H1 (cell line): ENCODE data around the gene PTCRA. TPM values are rescaled to one million over a fixed set of nuclear protein-coding genes. Genes with fewer than 3 reads are reported as not detected.

ENCODE experiments used
- CTCF ChIA-PET: fragments of 300-600 bp; sonication (Branson Sonifier 250); formaldehyde crosslinking; loops from one replicate; lab custom pipeline; 2021; ENCODE audit not compliant: partially characterized antibody; lab: Charles Lee
- POLR2A ChIA-PET: fragments of 300-600 bp; sonication (Branson Sonifier 250); formaldehyde crosslinking; loops from one replicate; lab custom pipeline; 2021; ENCODE audit warnings: inconsistent platforms; ENCODE audit not compliant: partially characterized antibody; lab: Charles Lee
- DNase-seq, 2 experiments: peaks; one replicate each; pipeline versions ENCODE4 v3.0.0 to v3.0.0-alpha.2; 2010 to 2022; ENCODE audit warnings: low spot score in 2 of 2, low read depth in 1 of 2, mixed read lengths in 1 of 2
- FAIRE-seq: peaks from 2 replicates; lab custom pipeline; 2011; peaks lifted over from hg19 to GRCh38; lab: Jason Lieb, UNC
- H2AFZ ChIP-seq: 2 replicates; pipeline ENCODE4 v1.8.1; 2012; ENCODE audit warnings: low read length, inconsistent platforms
- H2AK5ac ChIP-seq: 2 replicates; pipeline ENCODE4 v1.6.1; 2013; ENCODE audit warnings: low read depth, low read length
- H2BK120ac ChIP-seq: replicated peaks from 2 replicates; pipeline ENCODE3; 2013; ENCODE audit warnings: low read depth, low read length, inconsistent platforms
- H2BK12ac ChIP-seq: 2 replicates; pipeline ENCODE4 v1.6.1; 2013; ENCODE audit warnings: low read depth, low read length
- H2BK15ac ChIP-seq: 2 replicates; pipeline ENCODE4 v1.6.1; 2013; ENCODE audit warnings: low read length
- H2BK20ac ChIP-seq: 2 replicates; pipeline ENCODE4 v1.6.1; 2013; ENCODE audit warnings: low read length
- H2BK5ac ChIP-seq: 2 replicates; pipeline ENCODE4 v1.6.1; 2013; ENCODE audit warnings: low read depth, low read length
- H3K14ac ChIP-seq: 2 replicates; pipeline ENCODE4 v1.6.1; 2013; ENCODE audit warnings: inconsistent platforms; ENCODE audit not compliant: insufficient read length
- H3K18ac ChIP-seq: 2 replicates; pipeline ENCODE4 v1.6.1; 2013; ENCODE audit warnings: low read length; ENCODE audit errors: extremely low read depth
- H3K23ac ChIP-seq: 2 replicates; pipeline ENCODE4 v1.6.1; 2013; ENCODE audit warnings: inconsistent platforms; ENCODE audit not compliant: insufficient read length
- H3K23me2 ChIP-seq: 2 replicates; pipeline ENCODE4 v1.6.1; 2013; ENCODE audit warnings: low read depth, low read length
- H3K27ac ChIP-seq: 2 replicates; pipeline ENCODE4 v1.6.1; 2011; ENCODE audit warnings: low read depth, low read length, inconsistent platforms
- H3K27me3 ChIP-seq, 4 experiments: replicated peaks in 1 of 4; 1 replicate in 1 of 4; 2 replicates in 3 of 4; pipeline versions ENCODE4 v1.6.1 to v1.8.1; 2011 to 2013; ENCODE audit warnings: low read length in 3 of 4, mild to moderate bottlenecking in 3 of 4, inconsistent platforms in 2 of 4, mixed read lengths in 2 of 4, moderate library complexity in 1 of 4; ENCODE audit not compliant: control insufficient read depth in 3 of 4, insufficient read depth in 3 of 4; ENCODE audit errors: extremely low read depth in 1 of 4
- H3K36me3 ChIP-seq, 4 experiments: 2 replicates each; pipeline versions ENCODE4 v1.6.1 to v1.8.1; 2011 to 2013; ENCODE audit warnings: mild to moderate bottlenecking in 4 of 4, low read length in 3 of 4, moderate library complexity in 2 of 4, control low read depth in 1 of 4, inconsistent platforms in 1 of 4; ENCODE audit not compliant: insufficient read depth in 4 of 4, control insufficient read depth in 2 of 4
- H3K4ac ChIP-seq: replicated peaks from 2 replicates; pipeline ENCODE3; 2013; ENCODE audit warnings: low read length, low read depth, mixed read lengths, inconsistent platforms; ENCODE audit not compliant: insufficient read length
- H3K4me1 ChIP-seq, 4 experiments: replicated peaks in 1 of 4; 1 replicate in 1 of 4; 2 replicates in 3 of 4; pipeline versions ENCODE4 v1.6.1 to v1.8.1; 2011 to 2013; ENCODE audit warnings: low read length in 3 of 4, inconsistent platforms in 2 of 4, mixed read lengths in 1 of 4; ENCODE audit not compliant: insufficient read depth in 4 of 4, control insufficient read depth in 3 of 4
- H3K4me2 ChIP-seq, 2 experiments: 2 replicates each; pipeline versions ENCODE4 v1.6.1 to v1.8.1; 2011 to 2013; ENCODE audit warnings: low read depth in 2 of 2, low read length in 2 of 2, control low read depth in 1 of 2, inconsistent platforms in 1 of 2, mild to moderate bottlenecking in 1 of 2; ENCODE audit not compliant: insufficient read depth in 1 of 2
- H3K4me3 ChIP-seq, 4 experiments: fragments of 200-600, 300-600 bp in 1 of 4; sonication (generic), shearing (Covaris generic), sonication (Bioruptor Twin) in 1 of 4; 2 replicates each; pipeline versions ENCODE4 v1.5.1 to v1.8.1; 2011 to 2016; ENCODE audit warnings: low read length in 4 of 4, low read depth in 3 of 4, control low read depth in 2 of 4, inconsistent platforms in 2 of 4, mild to moderate bottlenecking in 2 of 4, mixed read lengths in 1 of 4, moderate library complexity in 1 of 4; ENCODE audit not compliant: insufficient read depth in 2 of 4; ENCODE audit errors: extremely low read depth in 1 of 4
- H3K56ac ChIP-seq: replicated peaks from 2 replicates; pipeline ENCODE3; 2013; ENCODE audit warnings: low read depth, mild to moderate bottlenecking, mixed read lengths, low read length, inconsistent platforms; ENCODE audit not compliant: insufficient read length
- H3K79me1 ChIP-seq: 2 replicates; pipeline ENCODE4 v1.6.1; 2013; ENCODE audit warnings: low read depth, low read length, control low read depth
- H3K79me2 ChIP-seq, 2 experiments: 2 replicates each; pipeline versions ENCODE4 v1.6.1 to v1.8.1; 2012 to 2013; ENCODE audit warnings: low read length in 2 of 2, mild to moderate bottlenecking in 2 of 2, inconsistent platforms in 1 of 2; ENCODE audit not compliant: insufficient read depth in 2 of 2, control insufficient read depth in 1 of 2
- H3K9ac ChIP-seq, 4 experiments: replicated peaks in 1 of 4; 1 replicate in 1 of 4; 2 replicates in 3 of 4; pipeline versions ENCODE4 v1.6.1 to v1.8.1; 2011 to 2013; ENCODE audit warnings: low read depth in 3 of 4, low read length in 3 of 4, control low read depth in 2 of 4, mild to moderate bottlenecking in 2 of 4, moderate library complexity in 2 of 4, inconsistent platforms in 1 of 4; ENCODE audit errors: extremely low read depth in 1 of 4
- H3K9me3 ChIP-seq, 2 experiments: 2 replicates each; pipeline versions ENCODE4 v1.6.1 to v1.8.1; 2012 to 2013; ENCODE audit warnings: mild to moderate bottlenecking in 2 of 2, moderate library complexity in 2 of 2, control low read depth in 1 of 2, inconsistent platforms in 1 of 2, low read depth in 1 of 2, low read length in 1 of 2, mixed read lengths in 1 of 2; ENCODE audit not compliant: insufficient read depth in 2 of 2
- H4K20me1 ChIP-seq, 2 experiments: replicated peaks in 1 of 2; 2 replicates each; pipeline versions ENCODE3 to v1.8.1; 2011 to 2013; ENCODE audit warnings: inconsistent platforms in 2 of 2, low read length in 2 of 2, mild to moderate bottlenecking in 1 of 2; ENCODE audit not compliant: insufficient read depth in 2 of 2, control insufficient read depth in 1 of 2
- H4K5ac ChIP-seq: 2 replicates; pipeline ENCODE4 v1.6.1; 2013; ENCODE audit warnings: low read length, low read depth, mixed read lengths, inconsistent platforms; ENCODE audit not compliant: insufficient read length
- H4K8ac ChIP-seq: 2 replicates; pipeline ENCODE4 v1.8.0; 2013; ENCODE audit warnings: mild to moderate bottlenecking, moderate library complexity, low read length, inconsistent platforms; ENCODE audit not compliant: insufficient read depth; ENCODE audit errors: extremely low read depth
- H4K91ac ChIP-seq: replicated peaks from 2 replicates; pipeline ENCODE3; 2013; ENCODE audit warnings: low read length, mixed read lengths, inconsistent platforms; ENCODE audit not compliant: insufficient read length
- BACH1 ChIP-seq: IDR thresholded peaks from 2 replicates; pipeline ENCODE4 v1.6.1; 2012; ENCODE audit warnings: low read length, improper control_type of control experiment
- FOSL1 ChIP-seq: IDR thresholded peaks from 2 replicates; pipeline ENCODE4 v1.6.1; 2011; ENCODE audit warnings: mild to moderate bottlenecking, low read depth, low read length, moderate library complexity; ENCODE audit not compliant: insufficient read depth
- GTF2F1 ChIP-seq: IDR thresholded peaks from 2 replicates; pipeline ENCODE4 v1.6.1; 2012; ENCODE audit warnings: low read depth, low read length, improper control_type of control experiment, borderline replicate concordance
- HDAC2 ChIP-seq, 2 experiments: fragments of 300-600 bp in 1 of 2; sonication (generic) in 1 of 2; IDR thresholded peaks; 2 replicates each; pipeline ENCODE4 v1.6.1; 2011 to 2012; ENCODE audit warnings: low read depth in 2 of 2, low read length in 2 of 2, mild to moderate bottlenecking in 2 of 2, moderate library complexity in 2 of 2, borderline replicate concordance in 1 of 2, inconsistent platforms in 1 of 2
- JUND ChIP-seq: IDR thresholded peaks from 2 replicates; pipeline ENCODE4 v1.6.1; 2011; ENCODE audit warnings: mild to moderate bottlenecking, improper control_type of control experiment, low read length
- NRF1 ChIP-seq: IDR thresholded peaks from 2 replicates; pipeline ENCODE4 v1.6.1; 2011; ENCODE audit warnings: mild to moderate bottlenecking, low read depth, low read length, improper control_type of control experiment
- RAD21 ChIP-seq, 2 experiments: IDR thresholded peaks in 1 of 2; conservative IDR thresholded peaks in 1 of 2; 2 replicates each; pipeline ENCODE4 v1.6.1; 2011; ENCODE audit warnings: low read depth in 2 of 2, low read length in 2 of 2, improper control_type of control experiment in 1 of 2, inconsistent platforms in 1 of 2, mild to moderate bottlenecking in 1 of 2, moderate library complexity in 1 of 2
- SIRT6 ChIP-seq: IDR thresholded peaks from one replicate; pipeline ENCODE4 v1.7.1; 2012; ENCODE audit warnings: low read length, inconsistent platforms
- TAF1 ChIP-seq: IDR thresholded peaks from 2 replicates; pipeline ENCODE4 v1.6.1; 2011; ENCODE audit warnings: mild to moderate bottlenecking, low read depth, low read length
- TEAD4 ChIP-seq: IDR thresholded peaks from 2 replicates; pipeline ENCODE4 v1.6.1; 2012; ENCODE audit warnings: low read depth, low read length, inconsistent platforms, mixed read lengths
- WGBS, 2 experiments: shearing (Covaris generic) in 1 of 2; methylation state at CpG; one replicate each; pipeline versions ENCODE4 v1.1.6 to v1.1.7; 2013 to 2015; ENCODE audit warnings: low lambda C conversion rate in 2 of 2, mixed read lengths in 2 of 2, inconsistent platforms in 1 of 2, low coverage in 1 of 2, missing lambda C conversion rate in 1 of 2; ENCODE audit not compliant: insufficient replicate concordance in 2 of 2, insufficient coverage in 1 of 2, insufficient read length in 1 of 2; ENCODE audit errors: extremely low coverage in 1 of 2, missing lambda C conversion rate in 1 of 2; 5-methylcytosine and 5-hydroxymethylcytosine counted together
- polyA plus RNA-seq, 7 experiments: library from polyadenylated mRNA; depleted of rRNA in 3 of 7; stranded (reverse) in 5 of 7; unstranded in 2 of 7; fragments of >200 nt in 5 of 7; fragments of 200-250 nt in 2 of 7; gene quantifications; 1 replicate in 5 of 7; 2 replicates in 1 of 7; 4 replicates in 1 of 7; pipeline versions ENCODE4 v1.2.1 to v1.2.3, GENCODE V29; 2011 to 2013; ENCODE audit warnings: missing spikeins in 2 of 7, mixed read lengths in 2 of 7
- total RNA-seq: library from RNA; stranded (reverse); fragmentation: NEBNext Ultra II Directional; extraction: Animal tissue kit (Norgen Biotek cat#: 25700); gene quantifications from 2 replicates; pipeline ENCODE4 v1.2.1, GENCODE V29; 2021

The PTCRA gene
- total and polyA plus RNA-seq, 2 of the 8 experiments (the other 6 are each of a cell fraction or from before 2014, with no cell fraction given), result not detected

- CTCF ChIA-PET, result interaction anchor here (0.6 to 6.3 kb wide), 7 partner anchors 21 to 218 kb away, joined by 3 to 39 read pairs (median 3); no protein-coding TSS in a partner anchor
- peak within 1 kb of the TSS; percentile 43 for H3K56ac ChIP-seq
- peak within 1 kb of the TSS; percentile 97 for H2AFZ ChIP-seq
- H3K27ac ChIP-seq, result peak within 1 kb of the TSS; percentile 93
- H2BK120ac ChIP-seq, result peak within 1 kb of the TSS; percentile 91
- H4K91ac ChIP-seq, result peak within 1 kb of the TSS; percentile 75
- peak within 1 kb of the TSS; percentile 19 for H3K4ac ChIP-seq
- no peaks in the 10 kb centered on the region for H3K9me3 ChIP-seq
- peak within 1 kb of the TSS; percentile 71 to 95 for H3K4me2 ChIP-seq
- H3K27me3 ChIP-seq, result no peaks in the 10 kb centered on the region
- peak within 1 kb of the TSS; percentile 93 to 98 (median 95) for H3K9ac ChIP-seq
- peak within 1 kb of the TSS; percentile 95 for H4K5ac ChIP-seq
- H2BK20ac ChIP-seq, result no peak within 1 kb of the TSS
- FAIRE-seq (peak; percentile 57), DNase-seq (peak in 1 of 2 experiments; percentile 85)
- H4K20me1 ChIP-seq, result peaks cover 3 to 10% of the 10 kb centered on the region in 2 experiments
- H2AK5ac ChIP-seq, result peak within 1 kb of the TSS; percentile 7; the same call in 1 of the 2 replicates
- no peak within 1 kb of the TSS for H2BK15ac ChIP-seq
- peaks cover 15 to 30% (median 26%) of the 10 kb centered on the region in 4 experiments for H3K36me3 ChIP-seq
- H3K23me2 ChIP-seq, result no peaks in the 10 kb centered on the region; the same call in 1 of the 2 replicates
- H4K8ac ChIP-seq, result peak within 1 kb of the TSS; percentile 99; the same call in 1 of the 2 replicates
- H3K4me3 ChIP-seq, result peak within 1 kb of the TSS; percentile 89 to 99 (median 97)
- peaks cover 5% of the 10 kb centered on the region for H3K79me1 ChIP-seq
- H2BK12ac ChIP-seq, result peak within 1 kb of the TSS; percentile 80; the same call in 1 of the 2 replicates
- H3K23ac ChIP-seq, result no peak within 1 kb of the TSS
- WGBS, 2 experiments, result 3% methylated on average over 41 of the region's 41 CpGs; no CpG with 5 or more reads in 1 of the 2 experiments
- peaks cover 0 to 37% of the 10 kb centered on the region in 2 experiments; a peak in 3 of 4 replicates for H3K79me2 ChIP-seq
- H3K4me1 ChIP-seq, result no peaks in the 10 kb centered on the region
- no peak within 1 kb of the TSS for H3K14ac ChIP-seq
- H3K18ac ChIP-seq, result peak within 1 kb of the TSS; percentile 96
- POLR2A ChIA-PET, result interaction anchor here (0.7 to 7.2 kb wide), 44 partner anchors 10 to 332 kb away, joined by 3 to 130 read pairs (median 4); partner anchors contain the start of genes BICRAL, CNPY3, KLHDC3 and MEA1
- peak within 1 kb of the TSS; percentile 72 for H2BK5ac ChIP-seq
- TF ChIP-seq FOSL1 (no peak), BACH1 (peak; percentile 53), RAD21 (IDR thresholded peaks at IDR 0.05 in 1 of 2, conservative IDR thresholded peaks at IDR 0.05 in 1 of 2; ENCODE audit: low read depth in 2 of 2, low read length in 2 of 2) (no peak), NRF1 (peak; percentile 67), SIRT6 (no peak), TAF1 (peak; percentile 99), GTF2F1 (peak; percentile 53; the same call in 1 of the 2 replicates), TEAD4 (0 out of 2 replicates have a peak, but pooled peaks have one; percentile 16), JUND (peak; percentile 67), HDAC2 (IDR thresholded peaks at IDR 0.05; ENCODE audit: borderline replicate concordance in 1 of 2, low read depth in 2 of 2, low read length in 2 of 2) (no peak)
Observed at GRCh38 chr6:42879372-42880239, 36.2 kb upstream of the PTCRA start, which contains the start of gene RPL7L1. RPL7L1 (plus strand) TSS chr6:42879616; CDS start chr6:42879911, 295 bp downstream.
